GM18951 (cell line): ENCODE data around the gene SLC28A1.

Experiments
- POLR2A ChIP-seq: IDR thresholded peaks from 4 replicates; pipeline ENCODE4 v1.6.1; 2011; ENCODE audit warnings: mild to moderate bottlenecking; ENCODE audit not compliant: insufficient read length, insufficient read depth; ENCODE audit errors: extremely low read depth
- in situ Hi-C: fragments of 300-500 bp; cut with MboI; formaldehyde crosslinking; loops from one replicate; pipeline ENCODE4 v1.12.0; 2022; ENCODE audit warnings: low sequenced_read_pairs, mixed read lengths, inconsistent platforms; ENCODE audit not compliant: unreplicated experiment

SLC28A1 gene

DNA sequence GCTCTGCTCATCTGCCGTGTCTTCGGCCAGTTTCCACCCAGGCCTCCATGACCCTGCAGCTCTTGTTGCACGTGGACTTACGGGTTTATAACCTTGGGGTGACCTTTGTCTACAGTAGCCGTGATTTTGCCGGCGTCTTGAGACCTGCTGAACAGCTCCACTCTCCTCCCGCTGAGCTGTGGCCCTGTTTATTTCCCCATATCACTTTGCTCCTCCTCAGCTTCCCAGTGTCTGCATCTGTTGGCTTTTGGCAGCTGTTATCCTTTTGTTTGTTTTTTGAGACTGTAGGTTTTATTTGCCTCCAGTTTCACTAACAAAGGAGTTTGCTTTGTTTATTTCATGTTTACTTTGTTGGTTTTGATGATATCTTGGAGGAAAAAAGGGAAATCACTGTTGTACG lies 29.3 kb upstream of the SLC28A1 start:
- no peak for TF ChIP-seq POLR2A
- in situ Hi-C loops = no loop called here

GRCh38 chr15:84855765-84856164 lies 28.7 kb upstream of the SLC28A1 start:
- in situ Hi-C loops = no loop called here
- no peak for TF ChIP-seq POLR2A

- in situ Hi-C loops = no loop called here
- no peak for TF ChIP-seq POLR2A
Observed at GRCh38 chr15:84856731-84857417, 27.6 kb upstream of the SLC28A1 start.

DNA sequence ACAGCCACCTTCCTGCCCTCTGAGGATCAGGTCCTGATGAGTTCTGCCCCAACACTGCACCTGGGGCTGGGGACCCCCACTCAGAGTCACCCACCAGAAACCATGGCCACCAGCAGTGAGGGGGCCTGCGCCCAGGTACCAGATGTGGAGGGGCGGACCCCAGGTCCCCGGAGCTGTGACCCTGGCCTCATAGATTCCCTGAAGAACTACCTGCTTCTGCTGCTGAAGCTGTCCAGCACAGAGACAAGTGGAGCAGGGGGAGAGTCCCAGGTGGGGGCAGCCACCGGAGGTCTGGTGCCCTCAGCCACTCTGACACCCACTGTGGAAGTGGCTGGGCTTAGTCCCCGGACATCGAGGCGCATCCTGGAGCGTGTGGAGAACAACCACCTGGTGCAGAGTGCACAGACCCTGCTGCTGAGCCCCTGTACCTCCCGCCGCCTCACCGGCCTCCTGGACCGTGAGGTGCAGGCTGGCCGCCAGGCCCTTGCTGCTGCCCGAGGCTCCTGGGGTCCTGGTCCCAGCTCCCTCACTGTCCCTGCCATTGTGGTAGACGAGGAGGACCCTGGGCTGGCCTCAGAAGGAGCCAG lies 27.0 kb upstream of the SLC28A1 start:
- no peak for TF ChIP-seq POLR2A
- in situ Hi-C loops = no loop called here

DNA sequence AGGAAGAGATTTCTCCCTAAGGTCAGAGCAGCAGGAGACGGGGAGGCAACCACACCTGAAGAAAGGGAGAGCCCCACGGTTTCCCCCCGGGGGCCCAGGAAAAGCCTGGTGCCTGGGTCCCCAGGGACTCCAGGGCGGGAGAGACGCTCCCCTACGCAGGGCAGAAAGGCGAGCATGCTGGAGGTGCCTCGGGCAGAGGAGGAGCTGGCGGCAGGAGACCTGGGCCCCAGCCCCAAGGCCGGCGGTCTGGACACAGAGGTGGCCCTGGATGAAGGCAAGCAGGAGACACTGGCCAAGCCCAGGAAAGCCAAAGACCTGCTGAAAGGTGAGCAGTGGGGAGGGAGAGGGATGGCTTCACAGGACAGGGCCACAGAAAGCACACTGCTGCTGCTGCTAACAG lies 26.2 kb upstream of the SLC28A1 start:
- in situ Hi-C loops = no loop called here
- TF ChIP-seq POLR2A = no peak

DNA sequence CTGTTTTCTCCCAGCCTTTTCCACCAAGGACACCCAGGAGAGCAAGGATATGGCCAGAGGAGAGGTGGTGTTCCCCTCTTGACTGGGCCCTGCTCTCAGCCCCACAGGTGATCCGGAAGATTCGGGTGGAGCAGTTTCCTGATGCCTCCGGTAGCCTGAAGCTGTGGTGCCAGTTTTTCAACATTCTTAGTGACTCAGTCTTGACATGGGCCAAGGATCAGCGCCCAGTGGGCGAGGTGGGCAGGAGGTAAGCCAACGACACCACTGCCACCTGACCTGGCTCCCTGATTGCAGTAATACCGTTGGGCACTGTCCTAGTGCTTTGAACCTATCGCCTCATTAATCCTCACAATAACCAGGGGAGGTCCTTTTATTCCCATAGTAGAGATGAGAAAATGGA lies 25.3 kb upstream of the SLC28A1 start:
- in situ Hi-C loops = no loop called here
- no peak for TF ChIP-seq POLR2A

DNA sequence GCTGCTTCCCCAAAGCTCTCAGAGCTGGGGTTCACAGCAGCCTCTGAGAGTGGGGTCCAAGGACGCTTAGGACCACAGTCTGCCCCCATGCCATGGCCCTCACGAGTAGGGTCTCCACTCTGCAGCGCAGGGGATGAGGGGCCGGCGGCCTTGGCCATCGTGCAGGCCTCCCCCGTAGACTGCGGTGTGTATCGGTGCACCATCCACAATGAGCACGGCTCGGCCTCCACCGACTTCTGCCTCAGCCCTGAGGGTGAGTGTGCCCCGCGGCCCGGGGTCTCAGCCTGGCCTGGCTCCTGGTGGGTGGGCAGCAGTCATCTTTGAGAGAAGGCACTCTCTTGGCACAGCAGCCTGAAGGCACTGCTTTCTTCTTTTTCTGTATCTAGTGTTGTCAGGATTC lies 24.8 kb upstream of the SLC28A1 start:
- no peak for TF ChIP-seq POLR2A
- in situ Hi-C loops = no loop called here

DNA sequence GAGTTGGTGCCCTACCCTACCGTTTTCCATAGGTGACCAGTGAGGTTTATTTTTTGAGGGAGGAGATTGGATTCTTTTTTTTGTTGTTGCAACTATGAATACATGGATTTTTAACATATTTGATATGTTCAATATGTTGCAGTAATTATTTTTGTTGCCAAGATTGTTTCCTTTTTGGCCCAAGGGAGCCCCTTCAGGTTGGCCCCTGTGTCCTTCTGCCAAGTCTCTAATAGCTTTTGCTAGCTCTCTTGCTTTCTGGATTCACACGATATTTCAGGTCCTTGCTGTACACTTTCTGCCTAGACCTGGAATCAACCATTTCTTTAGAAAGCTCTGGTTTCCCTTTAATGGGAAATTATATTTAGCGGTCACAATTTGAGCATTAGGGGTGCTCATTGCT lies 22.7 kb upstream of the SLC28A1 start:
- no peak for TF ChIP-seq POLR2A
- in situ Hi-C loops = no loop called here

DNA sequence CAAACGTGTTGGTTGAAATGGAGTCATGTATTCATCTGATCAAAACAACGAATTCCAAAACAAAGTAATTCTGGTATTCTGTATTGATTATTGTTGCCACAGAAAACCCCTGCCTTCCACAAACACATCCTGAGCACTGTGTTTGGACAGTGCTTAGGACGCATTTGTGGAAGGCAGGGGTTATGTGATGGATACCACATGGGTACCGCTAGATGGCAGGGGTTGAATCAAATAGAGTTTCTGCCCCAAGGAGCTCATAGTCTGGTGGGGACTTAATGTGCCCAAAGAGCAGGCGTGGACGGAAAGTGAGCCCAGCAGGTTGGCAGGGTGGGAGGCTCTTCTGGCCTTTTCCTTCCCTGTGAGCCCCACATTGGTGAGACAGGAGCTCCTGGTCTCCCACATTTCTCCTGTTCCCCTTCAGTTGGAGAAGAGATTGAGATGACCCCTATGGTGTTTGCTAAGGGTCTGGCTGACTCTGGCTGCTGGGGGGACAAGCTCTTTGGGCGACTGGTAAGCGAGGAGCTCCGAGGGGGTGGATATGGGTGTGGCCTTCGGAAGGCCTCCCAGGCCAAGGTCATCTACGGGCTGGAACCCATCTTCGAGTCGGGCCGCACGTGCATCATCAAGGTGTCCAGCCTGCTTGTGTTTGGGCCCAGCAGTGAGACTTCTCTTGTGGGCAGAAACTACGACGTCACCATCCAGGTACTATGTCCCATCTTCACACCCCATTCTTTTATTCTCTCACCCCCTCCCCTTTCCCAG lies 22.1 kb upstream of the SLC28A1 start:
- in situ Hi-C loops = no loop called here
- no peak for TF ChIP-seq POLR2A

- in situ Hi-C loops = no loop called here
- TF ChIP-seq POLR2A = no peak
Observed at GRCh38 chr15:84863565-84864443, 20.7 kb upstream of the SLC28A1 start.

DNA sequence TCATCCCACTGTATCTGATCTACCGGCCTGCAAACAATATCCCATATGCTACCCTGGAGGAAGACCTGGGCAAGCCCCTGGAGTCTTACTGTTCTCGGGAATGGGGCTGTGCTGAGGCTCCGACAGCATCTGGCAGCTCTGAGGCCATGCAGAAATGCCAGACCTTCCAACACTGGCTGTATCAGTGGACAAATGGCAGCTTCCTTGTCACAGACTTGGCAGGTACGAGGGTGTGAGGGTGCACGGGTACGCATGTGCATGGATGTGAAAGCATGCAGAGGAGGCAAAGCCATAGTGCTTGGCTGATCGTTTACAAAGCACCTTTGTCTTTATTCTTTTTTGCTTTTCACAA lies 20.0 kb upstream of the SLC28A1 start:
- TF ChIP-seq POLR2A = no peak
- in situ Hi-C loops = no loop called here

DNA sequence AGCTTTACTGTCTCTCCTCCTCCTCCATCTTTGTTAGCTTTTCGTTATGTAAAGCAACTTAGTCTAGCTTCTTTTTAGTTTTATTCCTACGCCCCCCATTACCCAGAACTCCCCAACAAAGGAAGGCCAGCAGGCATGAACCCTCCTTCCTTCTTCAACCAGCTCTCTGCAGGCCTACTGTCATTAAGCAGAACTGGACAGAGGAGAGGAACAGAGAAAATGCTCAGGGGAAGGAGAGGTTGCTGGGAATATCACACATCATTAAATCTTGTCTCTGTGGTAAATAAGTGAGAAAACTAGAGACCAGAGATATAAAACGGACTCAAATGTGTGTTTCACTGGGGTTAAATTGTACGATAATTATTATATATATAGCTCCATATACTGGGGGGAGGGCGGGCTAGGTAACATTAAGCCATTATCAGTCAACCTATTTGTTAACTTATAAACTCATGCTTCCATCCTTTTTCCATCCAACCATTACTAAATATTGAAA lies 19.3 kb upstream of the SLC28A1 start:
- in situ Hi-C loops = no loop called here
- TF ChIP-seq POLR2A = no peak
